Measurements from ENCODE around the gene CDS1.
"Not testable (repeated sequence)": the region's sequence is repeated elsewhere in the genome, so short reads cannot be mapped to it uniquely, and the experiment has no call there.

Gene CDS1

DNA sequence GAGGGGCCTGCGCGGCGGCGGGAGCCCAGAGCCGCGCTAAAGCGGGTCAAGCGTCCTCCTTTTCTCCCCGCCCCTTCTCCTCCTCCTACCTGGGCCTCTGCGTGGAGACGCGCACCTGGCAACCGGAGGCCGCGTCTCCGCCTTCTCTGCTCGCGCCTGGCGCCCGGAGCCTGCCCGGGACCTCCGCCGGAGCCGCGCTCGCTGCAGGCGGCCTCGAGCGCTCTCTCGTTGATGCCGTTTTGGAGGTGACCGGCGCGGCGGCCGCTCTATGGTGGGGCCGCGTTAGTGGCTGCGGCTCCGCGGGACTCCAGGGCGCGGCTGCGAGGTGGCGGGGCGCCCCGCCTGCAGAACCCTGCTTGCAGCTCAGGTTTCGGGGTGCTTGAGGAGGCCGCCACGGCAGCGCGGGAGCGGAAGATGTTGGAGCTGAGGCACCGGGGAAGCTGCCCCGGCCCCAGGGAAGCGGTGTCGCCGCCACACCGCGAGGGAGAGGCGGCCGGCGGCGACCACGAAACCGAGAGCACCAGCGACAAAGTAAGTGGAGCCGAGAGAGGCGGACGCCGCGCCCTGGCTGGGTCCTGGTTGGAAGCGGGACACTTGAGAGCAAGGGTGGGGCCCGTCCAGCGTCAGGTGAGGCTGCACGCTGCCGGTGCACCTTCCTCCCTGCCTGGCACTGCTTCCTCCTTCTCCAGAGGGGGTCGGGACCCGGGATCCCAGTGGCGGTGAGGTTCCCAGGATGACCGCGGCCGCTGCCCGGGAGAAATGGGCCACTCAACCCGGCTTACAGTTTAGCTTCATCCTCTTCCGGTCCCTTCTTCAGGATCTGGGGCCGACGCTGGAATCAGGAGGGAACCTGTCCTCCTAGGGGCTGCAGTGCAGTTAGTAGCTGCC is at the start of gene CDS1:
CDS1 (plus strand) TSS at position 140 of the 888 bp plus-strand sequence; CDS start at position 415, 275 bp downstream.
- peak; percentile 8 for DNase-seq
- in situ Hi-C loops (cut with HindIII; ENCODE audit: low pct_ligation_motif_present, low pct_unique_long_range_greater_than_20kb, low sequenced_read_pairs) = no loop called here

GRCh38 chr4:84535901-84536300 is 47.0 kb upstream of the CDS1 start:
- in situ Hi-C loops (cut with HindIII; ENCODE audit: low pct_ligation_motif_present, low pct_unique_long_range_greater_than_20kb, low sequenced_read_pairs) = no loop called here
- no peak for DNase-seq

DNA sequence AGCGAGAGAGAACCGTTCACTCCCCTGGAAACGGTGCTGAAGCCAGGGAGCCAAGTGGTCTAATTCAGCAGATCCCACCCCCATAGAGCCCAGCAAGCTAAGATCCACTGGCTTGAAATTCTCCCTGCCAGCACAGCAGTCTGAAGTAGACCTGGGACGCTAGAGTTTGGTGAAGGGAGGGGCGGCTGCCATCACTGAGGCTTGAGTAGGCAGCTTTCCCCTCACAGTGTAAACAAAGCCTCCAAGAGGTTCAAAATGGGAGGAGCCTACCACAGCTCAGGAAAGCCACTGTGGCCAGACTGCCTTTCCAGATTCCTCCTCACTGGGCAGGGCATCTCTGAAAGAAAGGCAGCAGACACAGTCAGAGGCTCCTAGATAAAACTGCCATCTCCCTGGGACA is 37.8 kb upstream of the CDS1 start:
- DNase-seq = no peak
- in situ Hi-C loops (cut with HindIII; ENCODE audit: low pct_ligation_motif_present, low pct_unique_long_range_greater_than_20kb, low sequenced_read_pairs) = no loop called here

GRCh38 chr4:84547211-84547610 is 35.7 kb upstream of the CDS1 start:
- DNase-seq = no peak
- in situ Hi-C loops (cut with HindIII; ENCODE audit: low pct_ligation_motif_present, low pct_unique_long_range_greater_than_20kb, low sequenced_read_pairs) = no loop called here

DNA sequence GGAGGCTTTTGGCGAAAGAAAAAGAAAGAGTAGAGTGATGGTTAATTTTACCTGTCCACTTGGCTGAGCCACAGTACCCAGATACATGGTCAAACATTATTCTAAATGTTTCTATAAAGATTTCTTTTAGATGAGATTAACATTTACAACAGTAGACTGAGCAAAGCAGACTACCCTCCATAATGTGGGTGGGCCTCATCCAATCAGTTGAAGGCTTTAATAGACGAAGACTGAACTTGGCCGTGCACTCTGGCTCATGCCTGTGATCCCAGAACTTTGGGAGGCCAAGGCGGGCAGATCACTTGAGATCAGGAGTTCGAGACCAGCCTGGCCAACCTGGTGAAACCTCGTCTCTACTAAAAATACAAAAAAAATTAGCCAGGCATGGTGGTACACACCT is 33.7 kb upstream of the CDS1 start:
- in situ Hi-C loops (cut with HindIII; ENCODE audit: low pct_ligation_motif_present, low pct_unique_long_range_greater_than_20kb, low sequenced_read_pairs); DNase-seq: not testable (repeated sequence)

- in situ Hi-C loops (cut with HindIII; ENCODE audit: low pct_ligation_motif_present, low pct_unique_long_range_greater_than_20kb, low sequenced_read_pairs) = no loop called here
- no peak for DNase-seq
Measured at GRCh38 chr4:84562156-84562555, 20.8 kb upstream of the CDS1 start.

GRCh38 chr4:84563002-84563401 is 19.9 kb upstream of the CDS1 start:
- DNase-seq = no peak
- in situ Hi-C loops (cut with HindIII; ENCODE audit: low pct_ligation_motif_present, low pct_unique_long_range_greater_than_20kb, low sequenced_read_pairs) = no loop called here

DNA sequence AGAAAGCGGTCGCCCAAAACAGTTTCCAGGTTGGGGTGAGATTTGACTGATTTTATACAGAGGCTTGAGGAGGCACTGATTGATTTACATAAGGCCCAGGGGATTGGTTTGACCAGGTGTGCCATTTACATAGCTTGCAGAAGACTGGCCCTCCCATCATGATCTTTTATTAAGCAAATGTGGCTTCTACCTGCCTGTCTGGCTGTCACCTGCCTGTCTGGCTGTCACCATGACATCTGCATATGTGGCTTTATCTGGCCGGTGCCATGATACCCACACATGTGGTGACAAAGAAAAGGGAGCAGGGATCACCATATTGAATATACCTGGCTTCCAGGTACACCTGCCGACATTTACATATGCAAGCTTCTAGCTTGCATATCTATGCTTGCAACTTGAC is 17.0 kb upstream of the CDS1 start:
- in situ Hi-C loops (cut with HindIII; ENCODE audit: low pct_ligation_motif_present, low pct_unique_long_range_greater_than_20kb, low sequenced_read_pairs) = no loop called here
- no peak for DNase-seq

DNA sequence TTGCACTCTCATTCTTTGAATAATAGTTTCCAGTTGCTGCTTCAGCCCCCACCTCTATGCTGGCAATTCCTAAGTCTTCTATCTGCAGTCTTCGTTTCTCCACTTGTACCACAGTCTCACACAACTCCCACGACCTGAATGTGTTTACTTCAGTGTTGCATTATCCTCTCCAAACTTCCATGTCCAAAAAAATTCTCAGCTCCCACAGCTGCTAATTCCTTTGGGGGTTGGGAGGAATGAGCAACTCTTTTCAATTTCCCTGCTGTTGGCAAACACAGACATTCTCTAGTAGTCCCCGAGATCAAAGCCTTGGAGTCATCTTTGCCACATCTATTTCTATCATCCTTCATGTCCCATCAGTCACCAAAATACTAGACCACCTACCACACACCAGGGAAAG is 14.4 kb upstream of the CDS1 start:
- DNase-seq = no peak
- in situ Hi-C loops (cut with HindIII; ENCODE audit: low pct_ligation_motif_present, low pct_unique_long_range_greater_than_20kb, low sequenced_read_pairs) = no loop called here

GRCh38 chr4:84569009-84569408 is 13.9 kb upstream of the CDS1 start:
- no peak for DNase-seq
- in situ Hi-C loops (cut with HindIII; ENCODE audit: low pct_ligation_motif_present, low pct_unique_long_range_greater_than_20kb, low sequenced_read_pairs) = no loop called here

- in situ Hi-C loops (cut with HindIII; ENCODE audit: low pct_ligation_motif_present, low pct_unique_long_range_greater_than_20kb, low sequenced_read_pairs) = no loop called here
- no peak for DNase-seq
Measured at GRCh38 chr4:84573385-84574068, 9.4 kb upstream of the CDS1 start.

- in situ Hi-C loops (cut with HindIII; ENCODE audit: low pct_ligation_motif_present, low pct_unique_long_range_greater_than_20kb, low sequenced_read_pairs) = no loop called here
- DNase-seq = no peak
Measured at GRCh38 chr4:84574069-84574720, 8.7 kb upstream of the CDS1 start.

DNA sequence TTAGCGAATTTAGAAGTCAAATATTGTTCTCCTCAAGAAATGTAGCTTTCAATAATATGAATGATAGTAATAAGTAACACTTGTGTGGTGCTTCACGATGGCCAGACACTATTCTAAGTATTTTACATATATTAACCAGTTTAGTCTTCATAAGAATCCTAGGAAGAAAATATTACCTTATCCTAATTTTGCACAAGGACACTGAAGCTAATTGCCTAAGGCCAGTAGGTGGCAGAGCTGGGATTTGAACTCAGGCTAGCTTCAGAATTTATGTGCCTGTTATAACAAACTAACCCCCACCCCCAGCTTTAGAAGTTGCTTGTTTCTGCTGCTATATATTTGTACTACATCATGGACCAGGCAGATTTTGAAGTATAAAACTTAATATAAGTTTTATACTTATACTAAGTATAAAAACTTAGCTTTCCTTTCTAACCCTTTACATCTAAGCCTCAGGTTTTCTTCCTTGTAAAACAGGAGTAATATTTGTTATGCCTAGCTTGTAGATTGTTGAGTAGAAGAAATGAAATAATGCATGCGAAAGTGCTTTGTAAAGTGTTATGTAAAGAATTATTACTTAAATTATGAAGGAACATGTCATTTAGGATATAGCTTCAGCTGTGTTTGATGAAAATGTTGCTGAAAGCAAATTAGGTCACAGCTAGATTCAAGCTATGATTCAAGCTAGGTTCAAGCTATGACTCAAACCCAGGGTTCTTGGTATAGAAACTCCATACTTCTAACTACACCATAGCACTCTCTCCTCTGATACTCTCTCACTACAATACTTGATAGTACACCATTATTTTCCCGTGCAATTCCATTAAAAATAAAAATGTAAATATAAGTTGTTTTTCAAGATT is 4.2 kb upstream of the CDS1 start:
- DNase-seq = peak; percentile 62
- in situ Hi-C loops (cut with HindIII; ENCODE audit: low pct_ligation_motif_present, low pct_unique_long_range_greater_than_20kb, low sequenced_read_pairs) = no loop called here

GRCh38 chr4:84579403-84579776 is 3.5 kb upstream of the CDS1 start:
- DNase-seq = peak; percentile 12
- in situ Hi-C loops (cut with HindIII; ENCODE audit: low pct_ligation_motif_present, low pct_unique_long_range_greater_than_20kb, low sequenced_read_pairs) = no loop called here

- in situ Hi-C loops (cut with HindIII; ENCODE audit: low pct_ligation_motif_present, low pct_unique_long_range_greater_than_20kb, low sequenced_read_pairs) = no loop called here
Measured at GRCh38 chr4:84582302-84582987, 482 bp upstream of the CDS1 start.

GRCh38 chr4:84583876-84584380 is 1.0 kb downstream of the CDS1 start:
- in situ Hi-C loops (cut with HindIII; ENCODE audit: low pct_ligation_motif_present, low pct_unique_long_range_greater_than_20kb, low sequenced_read_pairs) = no loop called here
- DNase-seq = no peak

More at GRCh38 chr4:84582302-84582987, 482 bp upstream of the CDS1 start:
- DNase-seq = peak; percentile 80

GRCh38 chr4:84585251-84585650 is 2.3 kb downstream of the CDS1 start:
- DNase-seq = no peak

GRCh38 chr4:84594724-84595123 is 11.8 kb downstream of the CDS1 start:
- in situ Hi-C loops (cut with HindIII; ENCODE audit: low pct_ligation_motif_present, low pct_unique_long_range_greater_than_20kb, low sequenced_read_pairs) = no loop called here
- no peak for DNase-seq

More at GRCh38 chr4:84585251-84585650, 2.3 kb downstream of the CDS1 start:
- in situ Hi-C loops (cut with HindIII; ENCODE audit: low pct_ligation_motif_present, low pct_unique_long_range_greater_than_20kb, low sequenced_read_pairs) = no loop called here
